Stimulated activated CD8-positive, alpha-beta memory T cell treated with anti-CD3 and anti-CD28 coated beads, Interleukin-4, amount 100 ng/mL, for 1 hour (primary cell): Measurements from ENCODE around the gene CHAD.
"Not testable (repeated sequence)": the region's sequence is repeated elsewhere in the genome, so short reads cannot be mapped to it uniquely, and the experiment has no call there.

Source experiments
- DNase-seq, 2 donors: peaks; one replicate each; pipeline ENCODE4 v3.0.0-alpha.2; 2020; ENCODE audit warnings: low read depth in 2 of 2, low spot score in 1 of 2

CHAD gene

GRCh38 chr17:50429793-50430192 is 38.9 kb downstream of the CHAD start:
- DNase-seq: no peak

DNA sequence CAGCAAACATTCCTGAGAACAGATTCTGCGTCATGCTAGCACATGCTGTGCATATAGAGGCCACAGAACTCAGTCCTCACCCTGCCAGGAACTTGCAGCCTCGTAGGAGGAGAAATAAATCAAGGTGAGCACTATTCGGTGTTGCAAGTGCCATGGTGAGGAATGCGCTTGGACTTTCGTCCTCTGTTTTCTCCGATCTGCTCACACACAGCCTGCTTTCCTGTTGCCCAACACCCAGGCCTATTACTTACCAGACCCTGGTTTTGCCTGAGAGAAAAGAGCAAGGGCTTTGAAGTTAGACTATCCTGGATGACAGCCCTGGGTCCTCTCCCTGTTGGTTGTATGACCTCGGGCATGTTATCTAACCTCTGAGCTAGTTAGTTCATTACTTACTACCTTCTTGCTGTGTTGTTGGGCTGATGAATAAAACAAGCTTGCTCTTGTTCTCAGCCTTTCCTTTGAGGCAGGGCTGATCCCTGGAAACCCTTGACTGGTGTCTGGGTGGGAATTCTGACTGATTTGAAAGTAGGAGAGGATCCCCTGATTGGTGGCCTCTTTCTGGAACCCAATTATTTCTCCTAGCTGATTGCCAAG is 39.8 kb downstream of the CHAD start:
- DNase-seq: no peak

- not testable (repeated sequence) for DNase-seq
Measured at GRCh38 chr17:50428126-50428525, 40.6 kb downstream of the CHAD start.

DNA sequence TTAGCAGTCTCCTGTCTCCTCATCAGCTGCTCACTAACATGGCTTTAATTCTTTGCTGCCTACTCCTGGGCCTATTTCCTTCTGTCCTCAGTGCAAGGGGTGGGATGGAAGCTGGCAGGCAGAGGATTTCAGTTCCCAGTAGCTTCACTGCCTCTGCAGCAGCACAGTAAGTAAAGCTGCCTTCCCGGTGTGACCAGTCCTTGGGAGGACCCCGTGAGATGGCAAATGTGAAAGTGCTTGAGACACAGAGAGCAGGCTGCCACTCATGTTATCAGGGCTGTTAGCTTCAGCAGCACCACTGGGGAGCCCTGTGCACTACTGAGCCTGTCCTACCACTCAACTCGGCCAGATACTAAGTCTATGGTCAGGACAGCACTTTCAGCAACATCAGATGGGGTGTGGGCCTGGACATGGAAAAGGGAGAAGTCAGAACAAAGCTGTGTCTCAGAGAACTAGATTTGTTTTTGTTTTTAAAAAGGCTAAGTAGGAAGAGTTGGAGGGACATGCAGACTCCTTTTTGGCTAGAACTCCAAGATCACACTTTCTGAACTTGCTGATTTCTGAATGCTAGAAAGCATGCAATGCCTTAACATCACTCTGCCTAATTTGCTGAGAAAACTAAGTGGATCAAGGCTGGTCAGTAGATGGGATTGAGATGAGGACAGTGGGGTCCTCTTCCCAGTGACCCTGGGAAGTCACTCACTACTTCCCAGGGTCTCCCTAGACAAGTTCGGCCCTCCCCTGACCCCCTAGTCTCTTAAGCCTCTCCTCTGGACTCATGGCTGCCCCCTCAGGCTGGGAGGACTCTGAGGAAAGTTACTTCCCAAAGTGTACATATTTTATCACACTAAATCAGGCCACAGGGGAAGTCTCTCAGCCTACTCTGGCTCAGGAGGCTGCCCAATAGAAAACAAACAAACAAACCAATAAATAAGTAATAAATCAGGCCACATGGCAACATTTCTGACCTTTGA is 41.6 kb downstream of the CHAD start:
- no peak for DNase-seq

DNA sequence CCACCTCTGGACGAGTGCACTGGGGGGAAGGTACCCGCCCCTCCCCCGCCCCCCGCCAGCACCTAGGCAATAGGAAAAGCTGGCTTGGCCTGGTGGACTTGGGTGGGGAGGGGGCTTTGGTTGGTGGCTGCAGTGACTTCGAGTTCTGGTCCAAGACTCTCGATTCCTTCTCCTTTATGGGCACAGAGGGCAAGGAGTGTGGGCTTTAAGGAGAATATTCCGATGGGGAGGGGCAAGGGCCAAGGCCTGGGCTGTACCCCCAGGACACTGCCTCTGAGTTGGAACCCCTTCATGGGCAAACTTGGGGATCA is 42.3 kb downstream of the CHAD start:
- no peak for DNase-seq

DNA sequence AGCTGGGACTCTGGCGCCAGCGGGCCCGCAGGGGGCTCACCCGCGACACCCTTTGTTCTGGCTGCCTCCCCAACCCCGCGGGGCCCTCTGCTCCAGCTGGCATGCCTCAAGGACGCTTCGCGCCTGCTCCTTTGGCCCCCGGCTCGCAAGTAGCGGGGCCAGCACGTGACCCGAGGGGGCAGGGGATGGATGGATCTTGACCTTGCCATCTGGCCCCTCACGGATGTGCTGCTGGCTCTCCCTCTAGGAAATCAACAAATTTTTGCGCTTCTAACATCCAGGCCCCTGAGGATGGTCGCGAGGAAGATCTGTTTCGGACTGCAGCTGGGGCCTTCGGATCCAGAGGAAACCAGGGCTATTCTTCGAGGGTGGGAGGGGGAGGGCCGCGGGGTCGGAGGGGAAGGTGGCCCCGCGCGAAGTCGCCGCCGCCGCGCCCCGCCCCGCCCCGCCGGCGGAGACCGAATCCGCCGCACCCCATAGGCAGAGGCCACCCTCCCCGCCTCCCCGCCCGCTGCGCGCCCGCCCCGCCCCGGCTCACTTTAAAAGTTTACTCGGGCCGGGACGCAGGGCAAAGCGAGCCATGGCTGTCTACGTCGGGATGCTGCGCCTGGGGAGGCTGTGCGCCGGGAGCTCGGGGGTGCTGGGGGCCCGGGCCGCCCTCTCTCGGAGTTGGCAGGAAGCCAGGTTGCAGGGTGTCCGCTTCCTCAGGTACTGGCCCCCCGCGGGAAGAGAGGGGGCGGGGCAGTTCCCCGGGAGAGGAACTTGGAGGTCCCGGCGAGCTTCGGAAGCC is 42.8 kb downstream of the CHAD start, which contains the start of gene ACSF2:
TSS of gene ACSF2 (plus strand) at position 537 of the 790 bp plus-strand sequence. CDS start at position 581, 44 bp downstream.
- DNase-seq: peak; percentile 49

- DNase-seq: no peak
Measured at GRCh38 chr17:50424996-50425681, 43.5 kb downstream of the CHAD start.

DNA sequence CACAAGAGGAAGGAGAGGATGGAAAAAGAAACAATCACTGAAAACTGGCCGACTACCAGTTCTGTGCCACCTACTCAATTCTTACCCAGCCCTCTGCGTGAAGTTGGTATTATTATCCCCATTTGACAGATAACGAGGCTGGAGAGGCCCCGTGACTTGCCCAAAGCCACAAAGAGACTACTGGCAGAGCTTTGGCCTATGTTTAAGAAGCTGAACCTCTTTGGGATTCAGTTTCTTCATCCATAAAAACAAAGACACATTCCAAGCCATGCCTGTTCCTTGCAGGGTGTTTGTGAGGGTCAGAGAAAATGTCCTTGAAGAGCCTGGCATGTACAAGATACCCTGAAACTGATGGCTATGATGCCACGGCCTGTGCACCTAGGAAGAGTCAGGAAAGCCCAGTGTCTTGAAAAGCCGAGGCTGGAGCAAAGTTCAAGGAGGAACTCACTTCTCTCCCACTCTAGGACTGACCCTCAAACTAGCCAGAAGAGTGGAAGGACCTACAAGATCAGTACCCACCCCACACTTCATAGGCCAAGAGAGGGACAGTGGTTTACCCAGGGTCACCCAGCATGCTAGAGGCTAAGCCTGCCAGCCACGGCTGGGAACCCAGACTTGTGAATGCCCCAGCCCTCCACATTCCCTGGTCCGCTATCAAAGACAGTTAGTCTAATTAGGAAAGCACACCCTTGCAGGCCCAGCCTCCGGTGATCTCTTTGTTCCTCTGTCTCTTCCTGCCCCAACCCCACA is 44.3 kb downstream of the CHAD start:
- DNase-seq: no peak

DNA sequence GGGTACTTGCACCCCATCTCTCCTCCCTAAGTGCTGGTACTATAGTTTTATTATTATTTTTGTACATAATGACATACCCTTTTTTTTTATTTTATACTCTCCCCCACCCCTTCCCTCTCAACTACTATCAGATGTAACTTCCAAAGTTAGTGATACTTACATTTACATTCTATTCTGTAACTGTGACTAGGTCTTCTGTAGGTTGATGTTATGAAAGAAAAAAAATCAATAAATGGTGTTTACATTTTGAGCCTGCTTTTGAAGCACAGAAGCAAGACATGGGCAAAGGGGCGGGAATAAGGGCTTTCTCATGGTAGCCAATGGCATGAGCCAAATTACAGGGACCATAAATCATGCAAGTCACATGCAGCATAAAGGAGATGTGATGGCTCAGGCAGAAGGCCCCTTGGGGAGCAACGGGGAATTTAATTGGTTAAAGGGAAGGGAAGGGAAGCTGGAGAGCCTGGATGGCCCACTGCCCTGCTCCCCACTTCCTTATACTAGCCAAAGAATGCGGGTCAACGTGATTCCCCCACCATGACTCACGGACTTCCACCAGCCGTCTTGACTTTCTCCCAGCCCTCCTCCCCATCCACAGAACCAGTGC is 45.0 kb downstream of the CHAD start:
- no peak for DNase-seq

GRCh38 chr17:50422738-50423137 is 45.9 kb downstream of the CHAD start:
- DNase-seq: no peak

DNA sequence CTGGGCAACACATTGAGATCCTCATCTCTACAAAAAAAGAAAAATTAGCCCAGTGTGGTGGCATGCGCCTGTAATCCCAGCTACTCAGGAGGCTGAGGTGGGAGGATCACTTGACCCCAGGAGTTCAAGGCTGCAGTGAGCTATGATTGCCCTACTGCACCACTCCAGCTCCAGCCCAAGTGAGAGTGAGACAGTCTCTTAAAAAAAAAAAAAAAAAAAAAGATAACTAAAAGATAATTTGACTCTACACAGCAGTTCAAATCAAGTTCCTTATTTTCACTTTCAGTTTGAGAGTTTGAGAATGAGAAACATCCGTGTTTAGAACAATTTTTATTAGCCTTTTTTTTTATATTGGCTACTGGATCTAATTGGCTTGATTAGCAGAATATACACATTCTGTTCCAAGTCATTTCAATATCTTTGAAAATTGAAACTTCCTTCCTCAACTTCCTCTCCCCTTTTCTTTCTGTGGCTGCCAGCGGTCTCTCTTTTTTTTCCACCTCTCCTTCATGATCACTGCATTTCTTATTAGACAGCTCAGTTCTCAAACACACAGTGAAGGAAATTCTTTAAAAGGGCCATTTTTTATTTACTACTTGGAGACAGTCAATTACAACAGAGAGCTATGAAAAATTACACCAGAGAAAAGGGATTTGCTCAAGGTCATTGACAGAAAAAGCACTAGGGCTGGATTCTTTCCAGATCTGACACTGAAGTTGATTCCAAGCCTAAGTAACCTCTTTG is 47.2 kb downstream of the CHAD start:
- DNase-seq: no peak

- no peak for DNase-seq
Measured at GRCh38 chr17:50420419-50421112, 48.1 kb downstream of the CHAD start.

GRCh38 chr17:50419577-50419976 is 49.1 kb downstream of the CHAD start:
- DNase-seq: not testable (repeated sequence)

- no peak for DNase-seq
Measured at GRCh38 chr17:50414808-50415207, 53.9 kb downstream of the CHAD start.
